Activated CD4-positive, alpha-beta T cell treated with anti-CD3 and anti-CD28 coated beads, Interleukin-2, amount 10 ng/mL, durations not matched to agents 7 days and 5 days (primary cell): ENCODE results near the gene INA. TPM values are rescaled to one million over a fixed set of nuclear protein-coding genes. Genes with fewer than 3 reads are reported as not detected.
A peak's percentile ranks its signal among the peaks of the same experiment; 100 is the strongest.

ENCODE experiments used
- CTCF ChIA-PET: fragments of 350-600 bp; sonication (Branson Sonifier 250); formaldehyde crosslinking; loops from one replicate; lab custom pipeline; 2021; ENCODE audit warnings: antibody characterized with exemption; lab: Charles Lee
- POLR2A ChIA-PET: fragments of 350-600 bp; sonication (Branson Sonifier 250); formaldehyde crosslinking; loops from one replicate; lab custom pipeline; 2021; ENCODE audit warnings: antibody characterized with exemption; lab: Charles Lee
- DNase-seq: peaks from one replicate; pipeline ENCODE4 v3.0.0-alpha.2; 2020
- H3K27ac Mint-ChIP-seq: one replicate; pipeline ENCODE4 v1.8.0; 2021; ENCODE audit warnings: mild to moderate bottlenecking, moderate library complexity, mixed read lengths
- H3K27me3 Mint-ChIP-seq: one replicate; pipeline ENCODE4 v1.8.0; 2021; ENCODE audit warnings: mixed read lengths
- H3K36me3 Mint-ChIP-seq: one replicate; pipeline ENCODE4 v1.8.0; 2021; ENCODE audit warnings: low read depth, mixed read lengths
- H3K4me1 Mint-ChIP-seq: one replicate; pipeline ENCODE4 v1.8.0; 2021; ENCODE audit warnings: mixed read lengths
- H3K4me3 Mint-ChIP-seq: one replicate; pipeline ENCODE4 v1.8.0; 2021; ENCODE audit warnings: mild to moderate bottlenecking, moderate library complexity, mixed read lengths
- H3K9me3 Mint-ChIP-seq: one replicate; pipeline ENCODE4 v1.8.0; 2021; ENCODE audit warnings: mixed read lengths
- total RNA-seq, 2 experiments: library from RNA; stranded (reverse); gene quantifications; one replicate each; pipeline ENCODE4 v1.2.3, GENCODE V29; 2021

Gene INA
- total RNA-seq, 2 experiments from 2014 or later: 0.10 TPM; not detected in 1

DNA sequence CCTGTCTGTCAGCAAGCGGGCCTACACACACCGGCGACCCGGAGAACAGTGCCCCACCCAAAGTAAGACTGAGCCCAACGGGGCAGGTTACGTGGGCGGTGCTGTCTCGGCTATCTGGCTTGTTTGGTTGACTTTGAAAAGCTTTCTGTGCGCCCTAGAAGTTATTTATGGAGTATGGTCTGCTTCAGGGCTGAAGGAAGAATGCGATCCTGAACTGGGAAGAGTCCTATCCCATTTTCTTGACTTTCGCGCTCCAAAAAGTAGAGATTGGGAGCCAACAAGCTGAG lies 1.5 kb downstream of the INA start:
- ChIA-PET POLR2A (no interaction called here), CTCF (interaction anchor here (0.6 to 1.5 kb wide), 4 partner anchors 24 to 361 kb away, joined by 3 to 5 read pairs (median 4); no protein-coding TSS in a partner anchor)
- Mint-ChIP-seq H3K4me3 (no peak overlapping the region), H3K27me3 (peaks cover 68% of the 10 kb centered on the region), H3K36me3 (no peaks in the 10 kb centered on the region), H3K4me1 (peaks cover 13% of the 10 kb centered on the region), H3K27ac (no peak overlapping the region), H3K9me3 (peaks cover 7% of the 10 kb centered on the region)
- no peak for DNase-seq

DNA sequence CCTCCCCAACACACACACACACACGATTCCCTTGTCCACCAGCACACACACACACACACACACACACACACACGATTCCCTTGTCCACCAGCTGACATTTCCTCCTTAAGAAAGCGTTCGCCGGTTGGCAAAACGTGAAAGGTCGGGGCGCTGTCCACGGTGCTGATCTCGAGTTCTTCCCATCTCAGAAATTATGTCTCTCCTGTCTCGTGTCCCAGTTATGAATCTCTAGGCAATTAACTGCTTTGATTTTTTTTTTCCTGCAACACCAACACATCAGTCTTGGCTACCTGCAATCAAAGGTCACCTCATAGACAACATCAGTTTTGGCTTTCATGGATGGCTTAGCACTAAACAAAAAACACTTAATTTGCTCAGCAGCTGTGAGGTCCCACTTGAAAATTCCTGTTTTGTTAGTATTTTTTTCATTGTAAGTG lies 1.9 kb downstream of the INA start:
- Mint-ChIP-seq H3K9me3 (peaks cover 7% of the 10 kb centered on the region), H3K27me3 (peaks cover 69% of the 10 kb centered on the region), H3K27ac (no peak overlapping the region), H3K4me3 (peak overlapping the region; percentile 42), H3K4me1 (peaks cover 13% of the 10 kb centered on the region), H3K36me3 (no peaks in the 10 kb centered on the region)
- CTCF ChIA-PET: interaction anchor here (0.6 to 1.5 kb wide), 5 partner anchors 24 to 648 kb away, joined by 3 to 5 read pairs (median 3); no protein-coding TSS in a partner anchor
- peak; percentile 65 for DNase-seq
- POLR2A ChIA-PET: no interaction called here

DNA sequence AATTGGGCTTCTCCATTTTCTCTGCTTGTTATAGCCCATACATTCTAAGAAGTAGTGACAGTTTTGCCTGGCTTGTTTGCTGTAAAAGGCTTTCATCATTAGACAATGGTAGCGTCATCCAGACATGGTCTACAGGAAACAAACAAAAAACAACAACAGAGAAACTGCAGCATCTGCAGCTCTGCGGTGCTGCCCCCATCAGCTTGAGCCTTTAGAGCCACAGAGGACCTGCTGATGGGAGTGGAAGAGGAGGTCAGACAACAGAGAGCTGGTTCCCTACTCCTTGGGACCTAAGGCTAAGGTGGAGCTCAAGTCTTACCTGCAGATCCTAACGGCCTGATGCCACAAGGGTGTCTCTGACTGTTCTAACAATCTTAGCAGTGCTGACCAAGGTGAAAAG lies 3.1 kb downstream of the INA start:
- ChIA-PET POLR2A (no interaction called here), CTCF (interaction anchor here (1.5 kb wide), 1 partner anchor 363 kb away, joined by 5 read pairs; no protein-coding TSS in a partner anchor)
- Mint-ChIP-seq H3K27ac (no peak overlapping the region), H3K9me3 (peaks cover 7% of the 10 kb centered on the region), H3K4me3 (no peak overlapping the region), H3K27me3 (peaks cover 72% of the 10 kb centered on the region), H3K36me3 (no peaks in the 10 kb centered on the region), H3K4me1 (peaks cover 13% of the 10 kb centered on the region)
- no peak for DNase-seq

DNA sequence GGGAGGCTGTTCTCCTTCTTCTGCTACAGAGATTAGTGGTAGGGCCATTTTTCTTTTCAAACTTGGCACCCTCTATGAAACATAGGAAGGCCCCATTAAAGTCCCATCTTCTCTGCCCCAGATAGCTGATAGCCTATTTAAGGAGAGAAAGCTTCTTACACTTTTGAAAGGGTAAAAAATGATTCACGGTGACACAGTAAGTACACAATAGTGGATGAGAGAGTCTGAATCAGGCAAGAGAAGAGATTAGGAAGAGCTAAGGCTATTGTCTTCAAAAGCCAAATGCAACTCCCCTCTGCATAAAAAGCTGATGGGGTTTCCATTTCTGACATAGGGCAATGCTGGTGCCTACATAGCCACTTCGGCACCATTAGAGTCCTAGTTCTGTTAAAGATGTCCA lies 3.6 kb downstream of the INA start:
- Mint-ChIP-seq H3K4me3 (no peak overlapping the region), H3K4me1 (peaks cover 13% of the 10 kb centered on the region), H3K27ac (no peak overlapping the region), H3K36me3 (no peaks in the 10 kb centered on the region), H3K27me3 (peaks cover 68% of the 10 kb centered on the region), H3K9me3 (peaks cover 7% of the 10 kb centered on the region)
- CTCF ChIA-PET: no interaction called here
- no peak for DNase-seq
- POLR2A ChIA-PET: no interaction called here

DNA sequence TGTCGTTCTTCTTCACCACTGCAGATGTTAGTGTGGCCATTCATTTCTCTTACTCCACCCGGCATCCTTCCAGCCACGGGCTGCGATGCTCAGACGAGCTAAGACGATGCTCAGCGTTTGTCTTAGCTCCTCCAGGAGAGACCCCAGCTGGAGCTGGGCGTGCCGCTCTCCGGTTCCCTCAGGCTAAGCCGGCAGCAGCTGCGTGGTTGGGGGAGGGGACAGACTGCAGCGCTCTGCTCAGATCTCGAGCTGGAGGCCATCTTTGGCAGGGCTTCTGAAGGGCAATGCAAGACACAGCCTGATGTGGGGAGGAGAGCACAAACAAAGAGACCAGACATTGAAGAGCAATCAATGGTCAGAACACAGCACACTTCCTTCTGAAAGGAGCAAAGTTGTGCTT lies 4.8 kb downstream of the INA start:
- Mint-ChIP-seq H3K4me1 (peaks cover 9% of the 10 kb centered on the region), H3K27me3 (peaks cover 55% of the 10 kb centered on the region), H3K9me3 (peaks cover 7% of the 10 kb centered on the region), H3K4me3 (no peak overlapping the region), H3K36me3 (no peaks in the 10 kb centered on the region), H3K27ac (no peak overlapping the region)
- ChIA-PET CTCF (interaction anchor here (1.5 kb wide), 1 partner anchor 10 kb away, joined by 3 read pairs; no protein-coding TSS in a partner anchor), POLR2A (no interaction called here)
- no peak for DNase-seq

DNA sequence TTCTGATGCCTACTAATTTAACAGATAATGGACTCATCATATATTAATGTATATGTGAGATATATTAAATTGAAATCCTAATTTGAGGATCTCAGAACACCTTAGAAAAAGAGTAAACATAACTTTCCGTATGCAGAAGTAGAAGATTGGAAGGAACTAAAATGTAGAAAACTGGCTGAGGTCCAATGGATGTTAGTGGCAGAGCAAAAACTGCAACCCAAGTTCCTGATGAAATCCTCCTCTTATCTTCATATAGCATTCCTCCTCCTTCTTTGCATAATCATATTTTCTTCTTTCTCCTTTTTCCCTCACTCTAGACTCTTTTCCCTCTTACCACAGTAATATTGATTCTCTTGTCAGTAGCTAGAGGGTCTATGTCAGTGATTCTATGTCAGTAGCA lies 6.0 kb downstream of the INA start:
- no peak for DNase-seq
- ChIA-PET POLR2A (interaction anchor here (0.6 kb wide), 1 partner anchor 45 kb away, joined by 3 read pairs; no protein-coding TSS in a partner anchor), CTCF (no interaction called here)
- Mint-ChIP-seq H3K9me3 (peaks cover 7% of the 10 kb centered on the region), H3K27me3 (peaks cover 53% of the 10 kb centered on the region), H3K4me1 (peaks cover 6% of the 10 kb centered on the region), H3K27ac (no peak overlapping the region), H3K4me3 (no peak overlapping the region), H3K36me3 (no peaks in the 10 kb centered on the region)

DNA sequence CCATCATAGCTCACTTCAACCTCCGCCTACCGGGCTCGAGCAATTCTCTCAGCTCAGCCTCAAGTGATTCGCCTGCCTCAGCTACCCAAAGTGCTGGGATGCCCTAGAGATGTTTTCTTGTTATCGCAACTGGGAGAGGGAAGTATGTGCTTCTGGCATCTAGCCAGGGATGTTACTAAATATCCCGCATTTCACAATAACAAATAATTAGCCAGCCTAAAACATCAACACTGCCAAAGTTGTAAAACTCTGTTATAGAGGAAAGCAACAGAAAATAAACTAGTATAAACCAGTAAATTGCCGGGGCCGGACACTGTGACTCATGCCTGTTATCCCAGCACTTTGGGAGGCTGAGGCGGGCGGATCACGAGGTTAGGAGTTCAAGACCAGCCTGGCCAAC lies 7.2 kb downstream of the INA start:
- Mint-ChIP-seq H3K36me3 (no peaks in the 10 kb centered on the region), H3K27ac (no peak overlapping the region), H3K4me3 (no peak overlapping the region), H3K9me3 (peaks cover under 1% of the 10 kb centered on the region), H3K4me1 (no peaks in the 10 kb centered on the region), H3K27me3 (peaks cover 44% of the 10 kb centered on the region)
- ChIA-PET CTCF (interaction anchor here (0.7 kb wide), 1 partner anchor 318 kb away, joined by 3 read pairs; no protein-coding TSS in a partner anchor), POLR2A (no interaction called here)
- no peak for DNase-seq

DNA sequence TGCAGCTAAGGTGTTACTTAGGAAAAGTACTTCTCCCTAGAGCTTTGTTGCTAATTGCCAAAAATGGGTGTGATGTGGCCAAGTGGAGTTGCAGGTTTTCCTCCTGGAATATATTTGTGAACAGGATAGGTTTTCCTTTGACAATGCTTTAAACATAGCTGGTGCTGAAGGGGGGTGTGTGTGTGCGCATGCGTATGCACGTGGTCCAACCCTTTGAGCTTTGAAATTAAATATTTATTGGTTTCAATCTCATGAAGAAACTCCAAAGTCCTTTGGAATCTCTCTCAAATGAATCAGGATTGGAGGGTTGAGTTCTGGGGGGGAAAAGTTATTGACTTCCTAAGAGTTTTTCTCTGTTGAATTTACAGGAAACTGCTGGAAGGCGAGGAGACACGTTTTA lies 11.1 kb downstream of the INA start:
- no peak overlapping the region for H3K4me3 Mint-ChIP-seq
- ChIA-PET CTCF (no interaction called here), POLR2A (no interaction called here)

DNA sequence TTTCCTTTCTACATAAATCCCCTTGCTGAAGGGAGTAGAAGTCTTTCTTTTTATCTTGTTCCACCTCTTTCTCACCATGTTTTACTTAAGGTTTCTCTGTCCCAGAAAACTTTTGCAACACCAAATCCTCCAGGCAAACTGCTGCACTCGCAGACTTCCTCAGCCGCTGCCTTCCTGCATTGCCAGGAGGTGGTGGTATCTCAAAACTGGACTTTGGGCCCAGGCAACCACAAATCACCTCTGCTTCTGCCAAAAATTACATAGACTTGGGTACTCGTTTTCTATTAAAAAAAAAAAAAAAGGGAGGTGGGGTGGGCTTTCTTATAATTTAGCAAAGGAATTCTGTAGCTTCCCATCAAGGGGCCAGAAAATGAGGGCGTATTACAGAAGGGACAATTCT lies 14.7 kb downstream of the INA start:
- ChIA-PET POLR2A (no interaction called here), CTCF (interaction anchor here (0.8 kb wide), 1 partner anchor 10 kb away, joined by 3 read pairs; no protein-coding TSS in a partner anchor)
- Mint-ChIP-seq H3K9me3 (no peaks in the 10 kb centered on the region), H3K27me3 (peaks cover 13% of the 10 kb centered on the region), H3K27ac (no peak overlapping the region), H3K4me3 (no peak overlapping the region), H3K4me1 (no peaks in the 10 kb centered on the region), H3K36me3 (no peaks in the 10 kb centered on the region)
- DNase-seq: no peak

More for the DNA sequence above, 11.1 kb downstream of the INA start:
- Mint-ChIP-seq H3K27ac (no peak overlapping the region), H3K27me3 (peaks cover 22% of the 10 kb centered on the region), H3K36me3 (no peaks in the 10 kb centered on the region), H3K4me1 (no peaks in the 10 kb centered on the region), H3K9me3 (no peaks in the 10 kb centered on the region)
- no peak for DNase-seq

DNA sequence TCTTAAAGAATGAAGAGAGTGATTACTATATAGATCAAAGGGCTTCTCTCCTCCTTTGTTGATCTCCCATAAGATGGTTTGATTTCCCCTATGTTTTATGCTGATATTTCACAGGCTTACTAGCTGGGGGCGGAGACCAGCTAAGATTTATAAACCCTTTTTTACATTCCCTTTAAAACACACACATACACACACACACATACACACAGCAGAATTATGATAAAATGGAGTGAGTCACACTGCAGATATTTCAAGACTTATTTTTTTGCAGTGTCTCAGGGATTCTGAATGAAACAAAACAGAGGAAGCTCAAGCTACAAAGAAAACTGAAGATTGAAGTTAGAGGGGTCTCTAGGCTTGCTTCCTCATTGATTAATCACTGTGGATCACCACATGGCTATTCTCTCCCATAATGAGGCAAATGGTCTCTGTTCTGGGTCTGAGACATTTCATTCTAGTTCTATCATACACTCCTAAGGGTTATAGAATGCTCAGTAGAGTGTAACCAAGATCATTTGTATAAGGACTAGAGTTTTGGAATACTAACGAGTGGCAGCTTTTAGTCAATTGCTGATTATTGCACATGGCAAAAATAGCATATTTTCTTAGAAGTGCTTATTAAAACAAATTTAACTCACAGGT lies 18.6 kb downstream of the INA start:
- POLR2A ChIA-PET: no interaction called here
- Mint-ChIP-seq H3K27ac (no peak overlapping the region), H3K9me3 (no peaks in the 10 kb centered on the region), H3K4me3 (no peak overlapping the region), H3K4me1 (peaks cover 6% of the 10 kb centered on the region), H3K36me3 (no peaks in the 10 kb centered on the region), H3K27me3 (peaks cover 4% of the 10 kb centered on the region)
- DNase-seq: no peak
- CTCF ChIA-PET: no interaction called here

DNA sequence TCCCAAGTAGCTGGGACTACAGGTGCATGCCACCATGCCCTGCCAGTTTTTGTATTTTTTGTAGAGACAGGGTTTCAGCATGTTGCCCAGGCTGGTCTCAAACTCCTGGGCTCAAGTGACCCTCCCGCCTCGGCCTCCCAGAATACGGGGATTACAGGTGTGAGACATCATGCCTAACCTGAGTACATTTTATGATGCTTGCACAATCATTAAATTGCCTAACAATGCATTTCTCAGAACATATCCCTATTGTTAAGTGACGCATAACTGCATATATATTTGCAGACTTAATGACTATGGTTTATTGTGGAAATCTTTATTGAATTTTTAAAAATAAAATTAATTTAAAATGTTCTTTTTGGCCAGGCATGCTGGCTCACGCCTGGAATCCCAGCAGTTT lies 30.7 kb downstream of the INA start:
- ChIA-PET CTCF (interaction anchor here (0.6 kb wide), 1 partner anchor 15 kb away, joined by 6 read pairs; no protein-coding TSS in a partner anchor), POLR2A (no interaction called here)
- no peaks in the 10 kb centered on the region for H3K27me3 Mint-ChIP-seq

DNA sequence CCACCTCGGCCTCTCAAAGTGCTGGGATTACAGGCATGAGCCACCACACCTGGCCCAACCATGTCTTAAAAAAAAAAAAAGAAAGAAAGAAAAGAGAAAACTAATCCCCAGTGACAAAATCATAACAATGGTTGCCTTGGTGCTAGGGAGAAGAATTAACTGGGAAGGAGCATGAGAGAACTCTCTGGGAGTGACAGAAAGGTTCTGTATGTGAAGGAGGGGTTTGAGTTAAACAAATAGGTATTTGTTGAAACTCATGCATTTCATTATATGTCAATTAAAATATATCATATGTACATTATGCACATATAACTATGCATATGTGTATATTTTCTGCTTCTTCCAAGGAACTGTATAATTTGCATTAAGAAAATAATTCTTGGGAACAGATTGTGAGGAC lies 33.3 kb downstream of the INA start:
- Mint-ChIP-seq H3K4me3 (no peak overlapping the region), H3K27ac (no peak overlapping the region), H3K27me3 (no peaks in the 10 kb centered on the region), H3K36me3 (peaks cover 25% of the 10 kb centered on the region), H3K4me1 (no peaks in the 10 kb centered on the region), H3K9me3 (no peaks in the 10 kb centered on the region)
- ChIA-PET CTCF (interaction anchor here (0.7 kb wide), 1 partner anchor 1259 kb away, joined by 3 read pairs; no protein-coding TSS in a partner anchor), POLR2A (no interaction called here)
- DNase-seq: no peak

More for the DNA sequence above, 30.7 kb downstream of the INA start:
- no peaks in the 10 kb centered on the region for H3K9me3 Mint-ChIP-seq
- H3K36me3 Mint-ChIP-seq: peaks cover 26% of the 10 kb centered on the region
- no peak overlapping the region for H3K27ac Mint-ChIP-seq
- H3K4me3 Mint-ChIP-seq: no peak overlapping the region
- H3K4me1 Mint-ChIP-seq: no peaks in the 10 kb centered on the region
- DNase-seq: no peak

DNA sequence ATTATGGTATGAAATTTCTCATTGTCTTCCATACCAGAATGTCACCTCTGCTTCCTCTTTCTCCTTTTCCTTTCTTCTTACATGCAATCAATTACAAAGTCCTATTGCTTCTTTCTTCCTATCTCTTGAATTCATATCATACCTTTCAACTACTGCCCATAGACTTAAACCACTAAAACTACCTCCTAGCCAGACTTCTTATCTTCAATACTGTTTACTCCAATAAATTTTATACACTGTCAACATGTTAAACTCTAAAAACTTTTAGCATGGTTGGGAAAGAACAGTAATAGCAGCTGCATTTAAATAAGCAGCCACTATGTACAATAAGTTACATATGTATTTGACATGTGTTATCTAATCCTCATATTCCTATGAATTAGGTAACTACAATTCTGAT lies 39.1 kb downstream of the INA start:
- Mint-ChIP-seq H3K4me3 (no peak overlapping the region), H3K27ac (no peak overlapping the region), H3K4me1 (no peaks in the 10 kb centered on the region), H3K9me3 (no peaks in the 10 kb centered on the region), H3K27me3 (no peaks in the 10 kb centered on the region), H3K36me3 (peaks cover 21% of the 10 kb centered on the region)
- ChIA-PET POLR2A (no interaction called here), CTCF (interaction anchor here (1.0 kb wide), 1 partner anchor 93 kb away, joined by 3 read pairs; no protein-coding TSS in a partner anchor)
- DNase-seq: no peak
